Ascending aorta (tissue), 2 donors: ENCODE measurements around the gene SETDB1. TPM values are rescaled to one million over a fixed set of nuclear protein-coding genes. Genes with fewer than 3 reads are reported as not detected.

Experiments used
- DNase-seq, 2 donors: peaks; one replicate each; pipeline ENCODE4 v3.0.0-alpha.2; 2019; ENCODE audit warnings: low spot score in 2 of 2
- H3K27ac ChIP-seq, 2 donors: fragments of 200-600 bp; sonication (generic); one replicate each; pipeline ENCODE4 v1.5.1; 2016 to 2017; ENCODE audit warnings: mild to moderate bottlenecking in 1 of 2
- H3K27me3 ChIP-seq: fragments of 200-600 bp; sonication (generic); one replicate; pipeline ENCODE4 v1.5.1; 2017
- H3K36me3 ChIP-seq, 2 donors: fragments of 200-600 bp; sonication (generic); one replicate each; pipeline ENCODE4 v1.5.1; 2016
- H3K4me1 ChIP-seq, 2 donors: fragments of 200-600 bp; sonication (generic); one replicate each; pipeline ENCODE4 v1.5.1; 2016 to 2017; ENCODE audit warnings: mild to moderate bottlenecking in 1 of 2
- H3K4me3 ChIP-seq, 2 donors: fragments of 200-600 bp; sonication (generic); one replicate each; pipeline ENCODE4 v1.5.1; 2016 to 2017; ENCODE audit warnings: mild to moderate bottlenecking in 1 of 2
- H3K9me3 ChIP-seq, 2 donors: fragments of 200-600 bp; sonication (generic); one replicate each; pipeline ENCODE4 v1.5.1; 2016
- intact Hi-C: fragments of 100-400 bp; cut with DNase I; formaldehyde crosslinking; loops from one replicate; pipeline ENCODE4 v1.15.1; 2023
- total RNA-seq: library from RNA; depleted of rRNA; stranded (reverse); fragments of >200 nt; gene quantifications from one replicate; pipeline ENCODE4 v1.1.0, GENCODE V29; 2016
- TF ChIP-seq, protein P1 (sequence below), 3 experiments: fragments of 200-600 bp in 2 of 3; fragments of 450-650 bp in 1 of 3; sonication (generic) in 2 of 3; IDR thresholded peaks; one replicate each; pipeline ENCODE4 v1.5.1; 2016 to 2019; ENCODE audit warnings: antibody characterized with exemption in 3 of 3, mild to moderate bottlenecking in 1 of 3, moderate library complexity in 1 of 3

The SETDB1 gene
- total RNA-seq, 1 donor from 2014 or later = 21.3 TPM

DNA sequence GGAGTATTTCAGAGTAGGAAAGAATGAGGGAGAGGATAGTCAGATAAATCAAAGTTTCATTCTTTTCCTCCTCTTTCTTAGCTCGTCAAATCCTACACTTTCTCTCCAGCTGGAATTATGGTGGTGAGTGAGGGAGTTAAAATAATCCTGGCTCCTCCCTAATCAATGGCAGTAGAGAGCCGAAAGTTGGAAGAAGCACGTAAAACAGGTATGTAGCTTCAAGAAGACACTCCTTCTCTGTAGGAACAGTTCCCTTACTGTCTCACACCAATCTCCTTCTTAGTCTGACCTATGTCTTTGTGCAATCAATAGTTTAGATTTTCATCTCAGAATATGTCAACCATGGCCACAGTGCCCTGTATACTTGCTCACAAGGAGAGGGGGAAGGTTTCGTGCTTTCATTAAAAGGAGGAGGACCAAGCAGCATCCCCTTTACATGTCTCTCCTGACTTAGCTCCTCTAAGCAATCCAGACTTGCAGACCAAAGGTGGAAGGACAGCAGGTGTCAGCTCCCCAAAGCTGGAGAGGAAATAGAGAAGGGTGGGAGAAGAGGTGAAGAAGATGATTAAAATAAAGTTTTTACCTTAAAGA lies 79.7 kb downstream of the SETDB1 start:
- Histone ChIP-seq H3K36me3 (peaks cover 3 to 7% of the 10 kb centered on the region in 2 donors), H3K9me3 (no peaks in the 10 kb centered on the region), H3K27me3 (no peaks in the 10 kb centered on the region), H3K4me1 (peaks cover 11 to 46% of the 10 kb centered on the region in 2 donors), H3K4me3 (peak overlapping the region; percentile 64 to 70), H3K27ac (peak overlapping the region; percentile 85 to 87)
- intact Hi-C loops = loop anchor here (10.0 kb wide), 1 partner anchor 311 kb away; the partner anchor contains the start of gene GOLPH3L
- DNase-seq = no peak
- TF ChIP-seq, protein P1, sequence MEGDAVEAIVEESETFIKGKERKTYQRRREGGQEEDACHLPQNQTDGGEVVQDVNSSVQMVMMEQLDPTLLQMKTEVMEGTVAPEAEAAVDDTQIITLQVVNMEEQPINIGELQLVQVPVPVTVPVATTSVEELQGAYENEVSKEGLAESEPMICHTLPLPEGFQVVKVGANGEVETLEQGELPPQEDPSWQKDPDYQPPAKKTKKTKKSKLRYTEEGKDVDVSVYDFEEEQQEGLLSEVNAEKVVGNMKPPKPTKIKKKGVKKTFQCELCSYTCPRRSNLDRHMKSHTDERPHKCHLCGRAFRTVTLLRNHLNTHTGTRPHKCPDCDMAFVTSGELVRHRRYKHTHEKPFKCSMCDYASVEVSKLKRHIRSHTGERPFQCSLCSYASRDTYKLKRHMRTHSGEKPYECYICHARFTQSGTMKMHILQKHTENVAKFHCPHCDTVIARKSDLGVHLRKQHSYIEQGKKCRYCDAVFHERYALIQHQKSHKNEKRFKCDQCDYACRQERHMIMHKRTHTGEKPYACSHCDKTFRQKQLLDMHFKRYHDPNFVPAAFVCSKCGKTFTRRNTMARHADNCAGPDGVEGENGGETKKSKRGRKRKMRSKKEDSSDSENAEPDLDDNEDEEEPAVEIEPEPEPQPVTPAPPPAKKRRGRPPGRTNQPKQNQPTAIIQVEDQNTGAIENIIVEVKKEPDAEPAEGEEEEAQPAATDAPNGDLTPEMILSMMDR (IDR thresholded peaks at IDR 0.05) = no peak

DNA sequence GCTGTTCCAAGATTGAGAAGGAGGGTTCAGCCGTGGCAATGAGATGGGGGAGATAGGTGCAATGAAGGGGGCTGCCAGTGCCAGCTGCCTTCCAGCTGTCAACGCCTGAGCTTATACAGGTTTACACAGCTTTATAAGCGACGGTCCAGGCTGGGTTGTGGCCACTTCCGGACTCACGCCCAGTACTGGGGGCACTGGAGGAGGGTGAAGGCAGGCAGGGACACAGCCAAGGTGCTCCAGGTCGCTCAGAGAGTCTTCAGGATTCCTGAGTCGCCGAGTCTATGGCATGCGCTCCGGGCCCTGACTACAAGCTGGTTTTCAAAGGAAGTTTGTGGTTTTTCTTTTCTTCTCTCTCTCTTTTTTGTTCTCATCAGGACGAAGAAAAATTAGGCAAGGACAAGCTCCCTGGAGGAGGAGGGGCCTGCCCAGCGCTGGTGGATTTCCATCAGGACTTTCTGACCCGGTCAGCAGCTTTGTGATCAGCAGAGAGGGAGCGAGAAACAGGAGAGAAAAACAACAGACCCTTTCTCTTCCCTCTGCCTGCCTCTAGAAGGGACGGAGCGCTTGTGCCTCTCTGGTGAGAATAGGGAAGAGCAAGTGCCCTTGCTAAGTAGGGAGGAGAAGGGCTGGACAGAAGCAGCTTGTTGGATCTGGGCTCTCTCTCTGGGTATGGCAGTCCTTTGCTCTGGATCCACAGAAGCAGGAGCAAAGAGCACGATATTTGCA lies 80.3 kb downstream of the SETDB1 start, which contains the start of gene MINDY1:
MINDY1 (minus strand) TSS at position 576 of the 726 bp plus-strand sequence. CDS start 4,285 bp downstream, outside the sequence.
- Histone ChIP-seq H3K36me3 (peaks cover 2 to 3% of the 10 kb centered on the region in 2 donors), H3K4me1 (peaks cover 11 to 46% of the 10 kb centered on the region in 2 donors), H3K27me3 (no peaks in the 10 kb centered on the region), H3K4me3 (peak within 1 kb of the TSS; percentile 70 to 71), H3K9me3 (no peaks in the 10 kb centered on the region), H3K27ac (peak within 1 kb of the TSS; percentile 85 to 87)
- peak; percentile 22 to 85 for DNase-seq
- TF ChIP-seq, protein P1 (IDR thresholded peaks at IDR 0.05) = peak; percentile 24 to 59 (median 55)
- intact Hi-C loops = loop anchor here (10.0 kb wide), 1 partner anchor 312 kb away; the partner anchor contains the start of gene GOLPH3L

DNA sequence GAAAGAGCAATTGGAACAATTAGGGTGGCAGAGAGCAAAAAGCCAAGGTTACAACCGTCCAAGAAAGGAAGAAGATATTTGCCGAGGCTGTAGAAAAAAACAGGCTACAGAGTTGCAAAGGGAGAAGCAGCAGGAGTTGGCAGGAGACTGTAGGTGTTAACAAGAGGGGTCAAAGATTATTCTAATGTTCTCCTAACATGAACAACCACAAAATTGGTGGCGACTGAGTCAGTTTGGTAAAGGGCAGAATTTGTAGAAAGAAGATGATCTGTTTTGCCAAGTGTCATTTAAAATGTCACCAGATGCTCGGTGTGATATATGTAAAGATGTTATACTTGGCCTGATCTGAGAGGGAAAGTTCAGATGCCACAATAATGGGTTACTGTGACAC lies 81.7 kb downstream of the SETDB1 start:
- H3K36me3 ChIP-seq = no peaks in the 10 kb centered on the region
- H3K9me3 ChIP-seq = no peaks in the 10 kb centered on the region
- peak overlapping the region; percentile 85 to 87 for H3K27ac ChIP-seq
- H3K4me1 ChIP-seq = peaks cover 11 to 48% of the 10 kb centered on the region in 2 donors
- TF ChIP-seq, protein P1 (IDR thresholded peaks at IDR 0.05) = no peak
- intact Hi-C loops = loop anchor here (1.0 to 10.0 kb wide), 5 partner anchors 31 to 313 kb away; partner anchors contain the start of genes ARNT, CDC42SE1, GABPB2 and GOLPH3L
- no peaks in the 10 kb centered on the region for H3K27me3 ChIP-seq
- peak overlapping the region; percentile 70 to 71 for H3K4me3 ChIP-seq
- no peak for DNase-seq

DNA sequence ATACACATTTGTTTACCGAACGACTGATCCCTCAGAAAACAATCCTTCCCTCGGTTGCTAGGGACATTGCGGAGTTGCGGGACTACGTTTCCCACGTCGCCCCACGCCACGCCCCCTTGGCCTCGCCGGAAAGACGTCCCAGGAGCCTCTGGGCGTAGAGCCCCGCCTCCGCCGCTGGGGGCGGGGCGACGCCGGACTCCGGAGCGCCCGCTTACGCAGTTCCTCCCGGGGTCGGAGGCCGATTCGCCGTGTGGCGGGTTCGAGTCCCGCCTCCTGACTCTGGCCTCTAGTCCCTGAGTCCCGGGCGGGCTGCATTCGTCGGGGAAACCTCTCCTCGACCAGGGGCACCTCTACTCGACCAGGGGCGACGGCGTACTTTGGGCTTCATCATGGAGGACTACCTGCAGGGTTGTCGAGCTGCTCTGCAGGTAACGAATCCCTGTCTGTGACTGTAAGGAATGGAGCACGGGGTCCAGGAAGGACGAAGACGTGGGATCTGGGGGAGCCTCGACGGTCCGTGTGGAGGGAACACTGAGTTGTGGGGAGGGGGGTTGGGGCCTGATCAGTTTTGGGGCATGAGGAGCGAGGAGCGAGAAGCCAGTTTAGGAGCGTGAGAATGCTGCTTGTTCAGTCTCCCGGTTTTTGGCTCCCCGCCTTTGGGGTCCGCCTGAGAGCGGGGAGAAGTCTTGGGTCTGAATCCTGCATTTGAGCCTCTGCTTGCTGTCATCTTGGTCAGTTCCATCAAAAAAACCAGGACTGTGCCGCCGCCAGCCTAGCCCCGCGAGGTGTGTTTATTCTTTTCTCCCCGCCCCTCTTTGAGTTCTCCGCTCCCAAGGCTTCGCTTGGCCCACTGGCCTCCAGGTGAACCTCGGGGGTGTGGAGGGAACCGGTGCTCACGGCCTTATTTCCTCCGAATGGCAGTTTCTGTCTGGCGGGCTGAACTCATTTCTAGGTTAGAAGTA lies 82.4 kb downstream of the SETDB1 start, which contains the start of gene PRUNE1:
PRUNE1 (plus strand) TSS at position 206 of the 962 bp plus-strand sequence; CDS start at position 390, 184 bp downstream.
- intact Hi-C loops = loop anchor here (1.0 to 10.0 kb wide), 5 partner anchors 31 to 314 kb away; partner anchors contain the start of genes ARNT, CDC42SE1, GABPB2 and GOLPH3L
- TF ChIP-seq, protein P1 (IDR thresholded peaks at IDR 0.05) = no peak
- H3K4me1 ChIP-seq = peaks cover 11 to 46% of the 10 kb centered on the region in 2 donors
- H3K4me3 ChIP-seq = peak within 1 kb of the TSS; percentile 70 to 71
- no peaks in the 10 kb centered on the region for H3K36me3 ChIP-seq
- peak; percentile 84 to 97 for DNase-seq
- peak within 1 kb of the TSS; percentile 85 to 87 for H3K27ac ChIP-seq
- H3K27me3 ChIP-seq = no peaks in the 10 kb centered on the region
- H3K9me3 ChIP-seq = no peaks in the 10 kb centered on the region

DNA sequence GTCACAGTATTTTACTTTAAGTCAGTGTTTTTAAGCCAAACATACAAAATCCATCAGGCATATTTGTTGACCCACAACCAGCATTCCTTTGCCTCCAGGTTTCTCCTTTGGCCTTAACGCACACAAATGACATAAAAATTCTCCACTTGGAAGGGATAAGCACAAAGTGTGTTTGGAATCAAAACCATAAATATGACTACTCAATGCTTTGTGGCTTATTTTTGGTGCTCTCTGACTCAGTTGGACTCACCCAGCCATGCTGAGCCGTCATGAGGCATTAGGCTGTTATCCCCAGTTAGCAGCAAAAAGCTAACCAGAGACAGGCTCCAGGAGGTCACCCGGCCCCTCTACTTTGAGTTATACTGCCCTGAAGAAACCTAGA lies 83.0 kb downstream of the SETDB1 start:
- Histone ChIP-seq H3K4me1 (peaks cover 7 to 39% of the 10 kb centered on the region in 2 donors), H3K4me3 (peak overlapping the region; percentile 70 to 71), H3K27ac (peak overlapping the region; percentile 77 to 81), H3K36me3 (no peaks in the 10 kb centered on the region), H3K9me3 (no peaks in the 10 kb centered on the region), H3K27me3 (no peaks in the 10 kb centered on the region)
- intact Hi-C loops = loop anchor here (2.0 to 10.0 kb wide), 3 partner anchors 50 to 314 kb away; partner anchors contain the start of genes ARNT, CDC42SE1 and GOLPH3L
- TF ChIP-seq, protein P1 (IDR thresholded peaks at IDR 0.05) = no peak
- no peak for DNase-seq
